Omental fat pad (tissue), 4 donors: ENCODE data around the gene KRT16. TPM values are rescaled to one million over a fixed set of nuclear protein-coding genes. Genes with fewer than 3 reads are reported as not detected.
"Not testable (repeated sequence)": the region's sequence is repeated elsewhere in the genome, so short reads cannot be mapped to it uniquely, and the experiment has no call there.

ENCODE experiments used
- ATAC-seq: fragments of 150-250 bp; one replicate; pipeline ENCODE4 v1.9.1; 2016; ENCODE audit warnings: mild to moderate bottlenecking, moderate library complexity; ENCODE audit not compliant: low FRiP score
- DNase-seq: peaks from one replicate; pipeline ENCODE4 v3.0.0-alpha.2; 2019; ENCODE audit warnings: low spot score
- CTCF ChIP-seq, 3 donors: fragments of 450-650 bp; IDR thresholded peaks; one replicate each; pipeline ENCODE4 v1.5.1; 2016 to 2017; ENCODE audit warnings: antibody characterized with exemption in 3 of 3, mild to moderate bottlenecking in 3 of 3, moderate library complexity in 2 of 3
- total RNA-seq, 4 donors: library from RNA; depleted of rRNA; stranded (reverse); fragments of >200 nt; gene quantifications; one replicate each; pipeline ENCODE4 v1.1.0, GENCODE V29; 2016

The KRT16 gene
- total RNA-seq, 4 donors from 2014 or later: 0.84 to 158 (median 7.6) TPM

- ATAC-seq (no peak), DNase-seq (no peak)
- TF ChIP-seq CTCF (IDR thresholded peaks at IDR 0.05): no peak
Measured at GRCh38 chr17:41647038-41647813, 34.7 kb upstream of the KRT16 start.

GRCh38 chr17:41642252-41643156 is 29.9 kb upstream of the KRT16 start:
- ATAC-seq (no peak), DNase-seq (no peak)
- no peak for TF ChIP-seq CTCF (IDR thresholded peaks at IDR 0.05)

GRCh38 chr17:41640596-41640995 is 28.0 kb upstream of the KRT16 start:
- not testable (repeated sequence) for ATAC-seq, DNase-seq

- TF ChIP-seq CTCF (IDR thresholded peaks at IDR 0.05): no peak
- ATAC-seq (no peak), DNase-seq (no peak)
Measured at GRCh38 chr17:41639492-41640473, 27.2 kb upstream of the KRT16 start.

GRCh38 chr17:41638941-41639340 is 26.4 kb upstream of the KRT16 start:
- TF ChIP-seq CTCF (IDR thresholded peaks at IDR 0.05): no peak
- ATAC-seq: no peak
- no peak for DNase-seq

- TF ChIP-seq CTCF (IDR thresholded peaks at IDR 0.05): no peak
Measured at GRCh38 chr17:41638194-41638593, 25.6 kb upstream of the KRT16 start.

More at GRCh38 chr17:41638194-41638593, 25.6 kb upstream of the KRT16 start:
- DNase-seq (no peak), ATAC-seq (no peak)
